ENCODE data around the gene DNAJC5. TPM values are rescaled to one million over a fixed set of nuclear protein-coding genes. Genes with fewer than 3 reads are reported as not detected.
A peak's percentile ranks its signal among the peaks of the same experiment; 100 is the strongest.

DNAJC5 gene
- 10 to 100 TPM; 18.5 to 26.4 (median 22.5) TPM for total RNA-seq

GRCh38 chr20:63894358-63895201 lies at the start of gene DNAJC5:
Gene DNAJC5, plus strand, starts transcription at chr20:63895126. Its CDS starts 33,220 bp downstream, at chr20:63928346.
- DNase-seq (peak; percentile 91 to 94), ATAC-seq (peak; percentile 90 to 92)
- Histone ChIP-seq H3K4me1 (peaks cover 21 to 23% of the 10 kb centered on the region in 2 donors), H3K9me3 (no peaks in the 10 kb centered on the region), H3K27me3 (no peaks in the 10 kb centered on the region), H3K4me3 (peak within 1 kb of the TSS; percentile 63 to 66 (median 65)), H3K27ac (peak within 1 kb of the TSS; percentile 58 to 86 (median 78)), H3K36me3 (peaks cover 0 to 17% of the 10 kb centered on the region in 2 donors)
- TF ChIP-seq POLR2A (IDR thresholded peaks at IDR 0.05): peak; percentile 76 to 82
- TF ChIP-seq CTCF (IDR thresholded peaks at IDR 0.05 in 4 of 5, conservative IDR thresholded peaks at IDR 0.05 in 1 of 5): no peak
- in situ Hi-C loops (cut with MboI; ENCODE audit: low sequenced_read_pairs in 4 of 4) (no loop called here), intact Hi-C loops (cut with DNase I; ENCODE audit: low total_unique reads) (loop anchor here (1.0 to 2.0 kb wide), 3 partner anchors 29 to 155 kb away; partner anchors contain the start of genes SLC2A4RG, TPD52L2 and ZBTB46)

GRCh38 chr20:63846128-63846771 lies 48.7 kb upstream of the DNAJC5 start:
- in situ Hi-C loops (cut with MboI; ENCODE audit: low sequenced_read_pairs in 4 of 4) (no loop called here), intact Hi-C loops (cut with DNase I; ENCODE audit: low total_unique reads) (no loop called here)
- Histone ChIP-seq H3K4me1 (peaks cover 25 to 26% of the 10 kb centered on the region in 2 donors), H3K9me3 (no peaks in the 10 kb centered on the region), H3K27ac (peak overlapping the region; percentile 81 to 92 (median 86)), H3K27me3 (no peaks in the 10 kb centered on the region), H3K4me3 (peak overlapping the region in 3 of 4 donors; percentile 21 to 42 (median 25)), H3K36me3 (no peaks in the 10 kb centered on the region)
- DNase-seq: peak in 1 of 2 donors; percentile 64
- ATAC-seq: peak; percentile 63 to 74
- TF ChIP-seq CTCF (IDR thresholded peaks at IDR 0.05 in 4 of 5, conservative IDR thresholded peaks at IDR 0.05 in 1 of 5): peak in 1 of 5 experiments; percentile 11
- TF ChIP-seq POLR2A (IDR thresholded peaks at IDR 0.05): no peak

GRCh38 chr20:63846888-63847236 lies 48.1 kb upstream of the DNAJC5 start:
- Histone ChIP-seq H3K36me3 (no peaks in the 10 kb centered on the region), H3K27me3 (no peaks in the 10 kb centered on the region), H3K4me1 (peaks cover 25 to 26% of the 10 kb centered on the region in 2 donors), H3K4me3 (peak overlapping the region in 2 of 4 donors; percentile 20 to 25), H3K27ac (peak overlapping the region; percentile 81 to 92 (median 86)), H3K9me3 (no peaks in the 10 kb centered on the region)
- TF ChIP-seq POLR2A (IDR thresholded peaks at IDR 0.05): no peak
- no peak for TF ChIP-seq CTCF (IDR thresholded peaks at IDR 0.05 in 4 of 5, conservative IDR thresholded peaks at IDR 0.05 in 1 of 5)
- in situ Hi-C loops (cut with MboI; ENCODE audit: low sequenced_read_pairs in 4 of 4) (no loop called here), intact Hi-C loops (cut with DNase I; ENCODE audit: low total_unique reads) (no loop called here)
- DNase-seq (no peak), ATAC-seq (peak in 1 of 2 donors; percentile 2)

- H3K9me3 ChIP-seq: no peaks in the 10 kb centered on the region
- intact Hi-C loops (cut with DNase I; ENCODE audit: low total_unique reads): no loop called here
- no peaks in the 10 kb centered on the region for H3K36me3 ChIP-seq
- peak overlapping the region; percentile 81 to 92 (median 86) for H3K27ac ChIP-seq
- peaks cover 25 to 26% of the 10 kb centered on the region in 2 donors for H3K4me1 ChIP-seq
- H3K4me3 ChIP-seq: peak overlapping the region in 3 of 4 donors; percentile 13 to 29 (median 20)
- in situ Hi-C loops (cut with MboI; ENCODE audit: low sequenced_read_pairs in 4 of 4): no loop called here
- ATAC-seq (peak; percentile 16 to 27), DNase-seq (no peak)
- no peak for TF ChIP-seq CTCF (IDR thresholded peaks at IDR 0.05 in 4 of 5, conservative IDR thresholded peaks at IDR 0.05 in 1 of 5)
- no peak for TF ChIP-seq POLR2A (IDR thresholded peaks at IDR 0.05)
- H3K27me3 ChIP-seq: no peaks in the 10 kb centered on the region
Observed at GRCh38 chr20:63847237-63848002, 47.5 kb upstream of the DNAJC5 start.
